OCI-LY3 (cell line): ENCODE data around the gene GRIK4.

Experiments
- H2AFZ ChIP-seq: fragments of 200-600, 300-600 bp; shearing (Covaris generic); 2 replicates; pipeline ENCODE4 v1.6.0; 2014; ENCODE audit warnings: antibody characterized with exemption, low read depth, low read length
- H3K27ac ChIP-seq: fragments of 200-600, 300-600 bp; sonication (generic); 2 replicates; pipeline ENCODE4 v1.5.1; 2014; ENCODE audit warnings: mild to moderate bottlenecking, low read length, moderate library complexity, mixed read lengths
- H3K27me3 ChIP-seq: fragments of 200-600, 300-600 bp; sonication (generic); 2 replicates; pipeline ENCODE4 v1.6.1; 2014; ENCODE audit warnings: low read depth, low read length, mixed read lengths
- H3K36me3 ChIP-seq: fragments of 200-600, 300-600 bp; sonication (generic); replicated peaks from 2 replicates; pipeline ENCODE3; 2014; ENCODE audit warnings: low read depth, low read length, mixed read lengths
- H3K4me1 ChIP-seq: fragments of 300-600, 200-600 bp; sonication (generic); 2 replicates; pipeline ENCODE4 v1.6.1; 2014; ENCODE audit warnings: low read length, mixed read lengths
- H3K4me2 ChIP-seq: fragments of 200-600, 300-600 bp; sonication (generic); 2 replicates; pipeline ENCODE4 v1.6.1; 2014; ENCODE audit warnings: low read length, mixed read lengths
- H3K4me3 ChIP-seq: fragments of 300-600, 200-600 bp; sonication (generic); 2 replicates; pipeline ENCODE4 v1.5.1; 2014; ENCODE audit warnings: antibody characterized with exemption, mild to moderate bottlenecking, low read length, moderate library complexity
- H3K79me2 ChIP-seq: fragments of 300-600, 200-600 bp; shearing (Covaris generic); 2 replicates; pipeline ENCODE4 v1.6.1; 2014; ENCODE audit warnings: mild to moderate bottlenecking, low read length, mixed read lengths
- H3K9ac ChIP-seq: fragments of 300-600, 200-600 bp; shearing (Covaris generic); 2 replicates; pipeline ENCODE4 v1.6.0; 2014; ENCODE audit warnings: mild to moderate bottlenecking, low read length, moderate library complexity
- H3K9me3 ChIP-seq: fragments of 200-600, 300-600 bp; shearing (Covaris generic); 2 replicates; pipeline ENCODE4 v1.6.1; 2014; ENCODE audit warnings: low read length, mixed read lengths; ENCODE audit not compliant: insufficient read depth
- H4K20me1 ChIP-seq: fragments of 200-600, 300-600 bp; sonication (generic); 2 replicates; pipeline ENCODE4 v1.6.1; 2016; ENCODE audit warnings: low read length, mixed read lengths; ENCODE audit not compliant: insufficient read depth
- EZH2phosphoT487 ChIP-seq: fragments of 200-600 bp; shearing (Covaris generic); IDR thresholded peaks from 2 replicates; pipeline ENCODE4 v1.6.1; 2018; ENCODE audit warnings: antibody characterized with exemption, mixed run types, low read depth
- TF ChIP-seq, protein P1 (sequence below): fragments of 200-600, 300-600 bp; sonication (generic); IDR thresholded peaks from 2 replicates; pipeline ENCODE4 v1.5.1; 2014; ENCODE audit warnings: antibody characterized with exemption, low read length, low read depth

The GRIK4 gene

GRCh38 chr11:120698918-120699317 is 187.4 kb downstream of the GRIK4 start:
- no peaks in the 10 kb centered on the region for H3K9me3 ChIP-seq
- no peaks in the 10 kb centered on the region for H3K79me2 ChIP-seq
- H3K4me3 ChIP-seq: no peak overlapping the region
- no peak overlapping the region for H3K9ac ChIP-seq
- no peak overlapping the region for H3K4me2 ChIP-seq
- no peak overlapping the region for H2AFZ ChIP-seq
- peaks cover 4% of the 10 kb centered on the region; the same call in 1 of the 2 replicates for H3K27me3 ChIP-seq
- peaks cover 18% of the 10 kb centered on the region for H3K4me1 ChIP-seq
- H3K27ac ChIP-seq: no peak overlapping the region
- TF ChIP-seq, protein P1, sequence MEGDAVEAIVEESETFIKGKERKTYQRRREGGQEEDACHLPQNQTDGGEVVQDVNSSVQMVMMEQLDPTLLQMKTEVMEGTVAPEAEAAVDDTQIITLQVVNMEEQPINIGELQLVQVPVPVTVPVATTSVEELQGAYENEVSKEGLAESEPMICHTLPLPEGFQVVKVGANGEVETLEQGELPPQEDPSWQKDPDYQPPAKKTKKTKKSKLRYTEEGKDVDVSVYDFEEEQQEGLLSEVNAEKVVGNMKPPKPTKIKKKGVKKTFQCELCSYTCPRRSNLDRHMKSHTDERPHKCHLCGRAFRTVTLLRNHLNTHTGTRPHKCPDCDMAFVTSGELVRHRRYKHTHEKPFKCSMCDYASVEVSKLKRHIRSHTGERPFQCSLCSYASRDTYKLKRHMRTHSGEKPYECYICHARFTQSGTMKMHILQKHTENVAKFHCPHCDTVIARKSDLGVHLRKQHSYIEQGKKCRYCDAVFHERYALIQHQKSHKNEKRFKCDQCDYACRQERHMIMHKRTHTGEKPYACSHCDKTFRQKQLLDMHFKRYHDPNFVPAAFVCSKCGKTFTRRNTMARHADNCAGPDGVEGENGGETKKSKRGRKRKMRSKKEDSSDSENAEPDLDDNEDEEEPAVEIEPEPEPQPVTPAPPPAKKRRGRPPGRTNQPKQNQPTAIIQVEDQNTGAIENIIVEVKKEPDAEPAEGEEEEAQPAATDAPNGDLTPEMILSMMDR: no peak
- TF ChIP-seq EZH2phosphoT487: no peak
- H4K20me1 ChIP-seq: no peaks in the 10 kb centered on the region
- no peaks in the 10 kb centered on the region for H3K36me3 ChIP-seq

DNA sequence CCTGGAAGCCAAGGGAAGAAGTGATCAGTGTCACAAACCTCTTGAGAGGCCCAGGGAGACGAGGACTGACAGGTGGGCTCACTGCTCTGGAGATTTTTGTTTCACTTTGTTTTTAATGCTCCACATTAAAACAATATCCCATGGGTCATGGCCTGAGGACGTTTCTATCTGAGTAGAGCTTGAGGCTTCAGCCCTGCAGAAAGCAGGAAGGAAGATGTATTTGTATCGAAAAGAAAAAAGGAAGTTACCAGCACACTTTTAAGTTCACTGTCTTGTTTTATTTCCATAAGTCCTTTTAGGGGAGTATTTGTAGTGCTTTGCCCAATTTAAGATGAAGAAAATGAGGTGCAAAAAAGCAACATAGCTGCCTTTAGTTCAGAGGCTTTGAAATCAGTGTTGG is 191.1 kb downstream of the GRIK4 start:
- Histone ChIP-seq H3K4me3 (no peak overlapping the region), H3K4me1 (peaks cover 19% of the 10 kb centered on the region), H2AFZ (peak overlapping the region; percentile 26; the same call in 1 of the 2 replicates), H3K79me2 (no peaks in the 10 kb centered on the region), H4K20me1 (no peaks in the 10 kb centered on the region), H3K9me3 (no peaks in the 10 kb centered on the region), H3K9ac (no peak overlapping the region; the same call in 1 of the 2 replicates), H3K27me3 (peaks cover 10% of the 10 kb centered on the region), H3K27ac (peak overlapping the region; percentile 4; the same call in 1 of the 2 replicates), H3K36me3 (no peaks in the 10 kb centered on the region), H3K4me2 (peak overlapping the region; percentile 40)
- TF ChIP-seq, protein P1: no peak
- no peak for TF ChIP-seq EZH2phosphoT487

GRCh38 chr11:120703358-120704152 is 192.0 kb downstream of the GRIK4 start:
- no peak overlapping the region for H3K27ac ChIP-seq
- H3K4me2 ChIP-seq: peak overlapping the region; percentile 40
- peaks cover 19% of the 10 kb centered on the region for H3K27me3 ChIP-seq
- peaks cover 19% of the 10 kb centered on the region for H3K4me1 ChIP-seq
- TF ChIP-seq EZH2phosphoT487: no peak
- TF ChIP-seq, protein P1: no peak
- H4K20me1 ChIP-seq: no peaks in the 10 kb centered on the region
- no peaks in the 10 kb centered on the region for H3K36me3 ChIP-seq
- no peaks in the 10 kb centered on the region for H3K9me3 ChIP-seq
- no peaks in the 10 kb centered on the region for H3K79me2 ChIP-seq
- H3K9ac ChIP-seq: no peak overlapping the region
- H2AFZ ChIP-seq: no peak overlapping the region
- no peak overlapping the region for H3K4me3 ChIP-seq

- no peak for TF ChIP-seq EZH2phosphoT487
- TF ChIP-seq, protein P1: no peak
- Histone ChIP-seq H3K36me3 (no peaks in the 10 kb centered on the region), H3K4me3 (no peak overlapping the region), H2AFZ (no peak overlapping the region), H3K4me1 (peaks cover 19% of the 10 kb centered on the region), H3K9me3 (no peaks in the 10 kb centered on the region), H3K79me2 (no peaks in the 10 kb centered on the region), H3K4me2 (no peak overlapping the region), H3K27me3 (peaks cover 26% of the 10 kb centered on the region), H4K20me1 (no peaks in the 10 kb centered on the region), H3K27ac (no peak overlapping the region), H3K9ac (no peak overlapping the region)
Observed at GRCh38 chr11:120704256-120704750, 192.8 kb downstream of the GRIK4 start.
